Measurements from ENCODE around the gene COL20A1. TPM values are rescaled to one million over a fixed set of nuclear protein-coding genes. Genes with fewer than 3 reads are reported as not detected.

Gene COL20A1
- total and polyA plus RNA-seq, 3 donors from 2014 or later: 14.4 to 17.2 (median 17.1) TPM

DNA sequence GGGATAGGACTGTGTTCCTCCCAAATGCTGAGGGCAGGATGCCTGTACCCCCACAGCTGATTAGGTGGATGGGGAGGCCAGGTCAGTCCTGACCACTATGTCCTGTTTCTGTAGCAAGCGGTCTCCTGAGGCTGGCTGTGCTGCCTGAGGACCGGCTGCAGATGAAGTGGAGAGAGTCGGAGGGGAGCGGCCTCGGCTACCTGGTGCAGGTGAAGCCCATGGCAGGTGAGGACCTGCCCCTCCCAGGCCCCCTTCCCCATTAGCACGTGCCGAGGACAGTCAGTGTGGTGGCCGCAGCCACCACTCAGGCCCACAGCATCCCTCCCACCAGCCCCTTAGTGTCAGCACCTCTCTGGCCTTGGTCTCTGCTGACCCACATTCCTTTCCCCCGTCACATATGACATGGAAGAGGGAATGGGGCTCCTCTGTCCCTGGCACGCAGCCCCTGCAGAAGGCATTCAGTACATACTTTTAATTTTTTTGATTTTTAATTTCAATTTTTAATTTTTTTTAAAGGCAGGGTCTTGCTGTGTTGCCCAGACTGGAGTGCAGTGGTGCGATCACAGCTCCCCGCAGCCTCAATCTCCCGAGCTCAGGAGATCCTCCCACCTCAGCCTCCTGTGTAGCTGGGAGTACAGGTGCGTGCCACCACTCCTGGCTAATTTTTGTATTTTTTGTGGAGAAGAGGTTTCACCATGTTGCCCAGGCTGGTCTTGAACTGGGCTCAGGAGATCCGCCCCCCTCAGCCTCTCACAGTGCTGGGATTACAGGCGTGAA, 5.0 kb downstream of the COL20A1 start:
- Histone ChIP-seq H3K27me3 (no peaks in the 10 kb centered on the region), H3K36me3 (ENCODE audit: low read depth, missing control alignments) (no peaks in the 10 kb centered on the region), H3K9me3 (no peaks in the 10 kb centered on the region), H3K27ac (no peak overlapping the region), H3K4me3 (no peak overlapping the region), H3K4me1 (peaks cover 2% of the 10 kb centered on the region)
- 82 to 84% methylated on average over 13 to 16 of the region's 16 CpGs for WGBS, 2 donors
- intact Hi-C loops (cut with DNase I; ENCODE audit: low total_unique reads): no loop called here
- no peak for TF ChIP-seq POLR2A (IDR thresholded peaks at IDR 0.05)
- TF ChIP-seq, protein P1, sequence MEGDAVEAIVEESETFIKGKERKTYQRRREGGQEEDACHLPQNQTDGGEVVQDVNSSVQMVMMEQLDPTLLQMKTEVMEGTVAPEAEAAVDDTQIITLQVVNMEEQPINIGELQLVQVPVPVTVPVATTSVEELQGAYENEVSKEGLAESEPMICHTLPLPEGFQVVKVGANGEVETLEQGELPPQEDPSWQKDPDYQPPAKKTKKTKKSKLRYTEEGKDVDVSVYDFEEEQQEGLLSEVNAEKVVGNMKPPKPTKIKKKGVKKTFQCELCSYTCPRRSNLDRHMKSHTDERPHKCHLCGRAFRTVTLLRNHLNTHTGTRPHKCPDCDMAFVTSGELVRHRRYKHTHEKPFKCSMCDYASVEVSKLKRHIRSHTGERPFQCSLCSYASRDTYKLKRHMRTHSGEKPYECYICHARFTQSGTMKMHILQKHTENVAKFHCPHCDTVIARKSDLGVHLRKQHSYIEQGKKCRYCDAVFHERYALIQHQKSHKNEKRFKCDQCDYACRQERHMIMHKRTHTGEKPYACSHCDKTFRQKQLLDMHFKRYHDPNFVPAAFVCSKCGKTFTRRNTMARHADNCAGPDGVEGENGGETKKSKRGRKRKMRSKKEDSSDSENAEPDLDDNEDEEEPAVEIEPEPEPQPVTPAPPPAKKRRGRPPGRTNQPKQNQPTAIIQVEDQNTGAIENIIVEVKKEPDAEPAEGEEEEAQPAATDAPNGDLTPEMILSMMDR (IDR thresholded peaks at IDR 0.05): no peak
- DNase-seq: no peak

- peaks cover 2% of the 10 kb centered on the region for H3K4me1 ChIP-seq
- no peaks in the 10 kb centered on the region for H3K36me3 ChIP-seq (ENCODE audit: low read depth, missing control alignments)
- H3K9me3 ChIP-seq: no peaks in the 10 kb centered on the region
- intact Hi-C loops (cut with DNase I; ENCODE audit: low total_unique reads): no loop called here
- H3K4me3 ChIP-seq: no peak overlapping the region
- WGBS, 2 donors: 91 to 92% methylated on average over 17 of the region's 17 CpGs
- H3K27ac ChIP-seq: no peak overlapping the region
- DNase-seq: no peak
- TF ChIP-seq, protein P1 (IDR thresholded peaks at IDR 0.05): no peak
- H3K27me3 ChIP-seq: no peaks in the 10 kb centered on the region
Measured at GRCh38 chr20:63298731-63299312, 5.8 kb downstream of the COL20A1 start.

- no peak overlapping the region for H3K27ac ChIP-seq
- no peak for DNase-seq
- H3K4me3 ChIP-seq: no peak overlapping the region
- TF ChIP-seq, protein P1 (IDR thresholded peaks at IDR 0.05): no peak
- no peak for TF ChIP-seq POLR2A (IDR thresholded peaks at IDR 0.05)
- H3K27me3 ChIP-seq: no peaks in the 10 kb centered on the region
- intact Hi-C loops (cut with DNase I; ENCODE audit: low total_unique reads): no loop called here
- H3K9me3 ChIP-seq: no peaks in the 10 kb centered on the region
- no peaks in the 10 kb centered on the region for H3K36me3 ChIP-seq (ENCODE audit: low read depth, missing control alignments)
- no peaks in the 10 kb centered on the region for H3K4me1 ChIP-seq
- WGBS, 2 donors: 97 to 98% methylated on average over 1 of the region's 1 CpG
Measured at GRCh38 chr20:63301671-63302070, 8.7 kb downstream of the COL20A1 start.

DNA sequence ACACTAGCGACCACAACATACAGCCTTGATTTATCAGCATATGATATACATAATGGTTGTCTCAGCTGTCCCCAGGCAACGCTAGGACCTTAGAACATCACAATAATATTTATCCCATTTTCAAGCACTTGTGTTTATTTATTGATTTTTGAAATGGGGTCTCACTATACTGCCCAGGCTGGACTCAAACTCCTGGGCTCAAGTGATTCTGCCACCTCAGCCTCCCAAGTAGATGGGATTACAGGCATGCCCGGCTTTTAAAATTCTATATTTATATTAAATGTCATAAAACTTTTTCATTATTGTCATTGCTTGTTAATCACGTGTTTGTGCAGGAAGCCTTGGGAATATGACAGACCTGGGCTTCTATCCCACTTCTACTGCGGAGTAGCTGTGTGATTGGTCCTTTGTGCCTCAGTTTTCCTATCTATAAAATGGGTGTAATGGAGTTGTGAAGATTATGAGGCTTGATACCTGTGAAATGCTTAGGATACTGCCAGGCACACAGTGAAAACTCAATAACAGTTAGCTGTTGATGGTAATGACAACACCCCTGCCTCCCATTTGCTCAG, 10.2 kb downstream of the COL20A1 start:
- Histone ChIP-seq H3K4me1 (no peaks in the 10 kb centered on the region), H3K4me3 (no peak overlapping the region), H3K36me3 (ENCODE audit: low read depth, missing control alignments) (no peaks in the 10 kb centered on the region), H3K9me3 (no peaks in the 10 kb centered on the region), H3K27me3 (no peaks in the 10 kb centered on the region), H3K27ac (no peak overlapping the region)
- TF ChIP-seq POLR2A (IDR thresholded peaks at IDR 0.05): no peak
- TF ChIP-seq, protein P1 (IDR thresholded peaks at IDR 0.05): no peak
- DNase-seq: no peak
- intact Hi-C loops (cut with DNase I; ENCODE audit: low total_unique reads): no loop called here
- WGBS, 2 donors: 70 to 73% methylated on average over 5 of the region's 5 CpGs

Data from testis (tissue), 3 donors.